Aorta (tissue), 5 donors: ENCODE data around the gene CCDC40. TPM values are rescaled to one million over a fixed set of nuclear protein-coding genes. Genes with fewer than 3 reads are reported as not detected.
A peak's percentile ranks its signal among the peaks of the same experiment; 100 is the strongest.
"Not testable (repeated sequence)": the region's sequence is repeated elsewhere in the genome, so short reads cannot be mapped to it uniquely, and the experiment has no call there.

ENCODE experiments used
- ATAC-seq: fragments of 200-7000 bp; cut with Tn5 transposase; one replicate; pipeline ENCODE4 v1.9.1; 2022; ENCODE audit warnings: moderate library complexity; ENCODE audit not compliant: low FRiP score
- DNase-seq, 2 donors: peaks; one replicate each; pipeline ENCODE4 v3.0.0-alpha.2; 2020
- H3K27ac ChIP-seq, 2 donors: one replicate each; pipeline ENCODE4 v1.5.1; 2013; ENCODE audit warnings: low read length in 2 of 2, mild to moderate bottlenecking in 2 of 2, moderate library complexity in 2 of 2, control low read depth in 1 of 2, inconsistent platforms in 1 of 2, low read depth in 1 of 2
- H3K27me3 ChIP-seq, 2 donors: one replicate each; pipeline ENCODE4 v1.6.1; 2013; ENCODE audit warnings: control low read depth in 1 of 2, low read length in 1 of 2, mild to moderate bottlenecking in 1 of 2, moderate library complexity in 1 of 2; ENCODE audit not compliant: insufficient read depth in 2 of 2, control insufficient read depth in 1 of 2
- H3K36me3 ChIP-seq, 2 donors: one replicate each; pipeline ENCODE4 v1.6.1; 2013; ENCODE audit warnings: control low read depth in 1 of 2, low read length in 1 of 2, mild to moderate bottlenecking in 1 of 2; ENCODE audit not compliant: insufficient read depth in 2 of 2, control insufficient read depth in 1 of 2
- H3K4me1 ChIP-seq, 2 donors: one replicate each; pipeline ENCODE4 v1.6.1; 2013; ENCODE audit warnings: low read length in 2 of 2, control low read depth in 1 of 2, mild to moderate bottlenecking in 1 of 2, moderate library complexity in 1 of 2; ENCODE audit not compliant: insufficient read depth in 2 of 2, control insufficient read depth in 1 of 2
- H3K4me3 ChIP-seq, 2 donors: one replicate each; pipeline ENCODE4 v1.5.1; 2013; ENCODE audit warnings: low read length in 2 of 2, control low read depth in 1 of 2, mild to moderate bottlenecking in 1 of 2
- H3K9me3 ChIP-seq: one replicate; pipeline ENCODE4 v1.6.1; 2013; ENCODE audit warnings: mild to moderate bottlenecking, low read length; ENCODE audit not compliant: control insufficient read depth
- WGBS, 2 donors: extraction: QIAGEN DNeasy Blood & Tissue Kit; methylation state at CpG; one replicate each; pipeline ENCODE4 v1.1.7; 2013; 5-methylcytosine and 5-hydroxymethylcytosine counted together
- intact Hi-C, 2 donors: fragments of 100-400 bp; cut with DNase I; formaldehyde crosslinking; loops; one replicate each; pipeline versions ENCODE4 v1.14.2 to v1.15.0; 2022
- polyA plus RNA-seq, 2 donors: library from polyadenylated mRNA; stranded (reverse); fragments of 200-250 nt; gene quantifications; one replicate each; pipeline ENCODE4 v1.2.3, GENCODE V29; 2013
- total RNA-seq, 2 donors: library from RNA; stranded (reverse); fragmentation: NEBNext Ultra II Directional; extraction: Animal tissue kit (Norgen Biotek cat#: 25700); gene quantifications; one replicate each; pipeline ENCODE4 v1.2.1, GENCODE V29; 2021
- donor health status: healthy with polysubstance abuse.
- donor health status: Bipolar disorder and iron deficiency.
- donor health status: DM: no; HTN: no; CAD: no.
- donor health status: DM: no; HTN: no; CAD: no.
- donor health status: DM: yes; HTN: yes; CAD: no.

The CCDC40 gene
- total and polyA plus RNA-seq, 4 donors, result 2.6 to 11.3 (median 5.1) TPM

- intact Hi-C loops, H3K4me1 ChIP-seq, H3K9me3 ChIP-seq, H3K27me3 ChIP-seq, H3K4me3 ChIP-seq, DNase-seq, H3K27ac ChIP-seq, H3K36me3 ChIP-seq, ATAC-seq: not testable (repeated sequence)
- 95 to 96% methylated on average over 10 of the region's 10 CpGs for WGBS, 2 donors
Measured at GRCh38 chr17:80046709-80047108, 10.3 kb downstream of the CCDC40 start.

GRCh38 chr17:80047176-80047575 is 10.7 kb downstream of the CCDC40 start:
- Histone ChIP-seq H3K9me3 (no peaks in the 10 kb centered on the region), H3K36me3 (no peaks in the 10 kb centered on the region), H3K4me3 (no peak overlapping the region), H3K27ac (no peak overlapping the region), H3K27me3 (no peaks in the 10 kb centered on the region), H3K4me1 (no peaks in the 10 kb centered on the region)
- intact Hi-C loops, result no loop called here
- ATAC-seq (no peak), DNase-seq (no peak)
- WGBS, 2 donors, result 92 to 95% methylated on average over 11 of the region's 11 CpGs

GRCh38 chr17:80049986-80050385 is 13.5 kb downstream of the CCDC40 start:
- Histone ChIP-seq H3K9me3 (no peaks in the 10 kb centered on the region), H3K36me3 (no peaks in the 10 kb centered on the region), H3K27ac (no peak overlapping the region), H3K4me3 (no peak overlapping the region), H3K27me3 (no peaks in the 10 kb centered on the region), H3K4me1 (no peaks in the 10 kb centered on the region)
- intact Hi-C loops, result no loop called here
- ATAC-seq (no peak), DNase-seq (no peak)
- 94 to 97% methylated on average over 21 of the region's 21 CpGs for WGBS, 2 donors

- intact Hi-C loops, result no loop called here
- ATAC-seq (no peak), DNase-seq (no peak)
- Histone ChIP-seq H3K27me3 (no peaks in the 10 kb centered on the region), H3K4me1 (no peaks in the 10 kb centered on the region), H3K36me3 (no peaks in the 10 kb centered on the region), H3K4me3 (no peak overlapping the region), H3K9me3 (no peaks in the 10 kb centered on the region), H3K27ac (no peak overlapping the region)
- 89 to 95% methylated on average over 16 of the region's 16 CpGs for WGBS, 2 donors
Measured at GRCh38 chr17:80050706-80051105, 14.3 kb downstream of the CCDC40 start.

GRCh38 chr17:80051681-80052080 is 15.2 kb downstream of the CCDC40 start:
- WGBS, 2 donors, result 93 to 95% methylated on average over 11 of the region's 11 CpGs
- no peaks in the 10 kb centered on the region for H3K9me3 ChIP-seq
- H3K36me3 ChIP-seq, result no peaks in the 10 kb centered on the region
- no peak for DNase-seq
- intact Hi-C loops, result no loop called here
- peak; percentile 48 for ATAC-seq
- H3K27ac ChIP-seq, result no peak overlapping the region
- no peaks in the 10 kb centered on the region for H3K27me3 ChIP-seq
- H3K4me1 ChIP-seq, result no peaks in the 10 kb centered on the region
- H3K4me3 ChIP-seq, result no peak overlapping the region

GRCh38 chr17:80053102-80053501 is 16.7 kb downstream of the CCDC40 start:
- 89 to 93% methylated on average over 10 of the region's 10 CpGs for WGBS, 2 donors
- no peak overlapping the region for H3K27ac ChIP-seq
- no peaks in the 10 kb centered on the region for H3K27me3 ChIP-seq
- H3K4me1 ChIP-seq, result no peaks in the 10 kb centered on the region
- intact Hi-C loops, result no loop called here
- no peak for DNase-seq
- no peak overlapping the region for H3K4me3 ChIP-seq
- no peaks in the 10 kb centered on the region for H3K9me3 ChIP-seq
- ATAC-seq, result no peak
- H3K36me3 ChIP-seq, result no peaks in the 10 kb centered on the region

GRCh38 chr17:80055597-80055996 is 19.2 kb downstream of the CCDC40 start:
- no peaks in the 10 kb centered on the region for H3K4me1 ChIP-seq
- ATAC-seq, result no peak

GRCh38 chr17:80058311-80058955 is 22.0 kb downstream of the CCDC40 start:
- DNase-seq (no peak), ATAC-seq (no peak)
- intact Hi-C loops, result no loop called here
- no peaks in the 10 kb centered on the region for H3K36me3 ChIP-seq
- no peaks in the 10 kb centered on the region for H3K4me1 ChIP-seq
- H3K27me3 ChIP-seq, result no peaks in the 10 kb centered on the region
- H3K4me3 ChIP-seq, result no peak overlapping the region
- WGBS, 2 donors, result 96% methylated on average over 28 of the region's 28 CpGs
- H3K27ac ChIP-seq, result no peak overlapping the region
- H3K9me3 ChIP-seq, result no peaks in the 10 kb centered on the region

More at GRCh38 chr17:80055597-80055996, 19.2 kb downstream of the CCDC40 start:
- H3K27ac ChIP-seq, result no peak overlapping the region
- H3K4me3 ChIP-seq, result no peak overlapping the region
- H3K36me3 ChIP-seq, result no peaks in the 10 kb centered on the region
- no peaks in the 10 kb centered on the region for H3K27me3 ChIP-seq
- no peak for DNase-seq
- H3K9me3 ChIP-seq, result no peaks in the 10 kb centered on the region
- intact Hi-C loops, result no loop called here
- 88 to 92% methylated on average over 9 of the region's 9 CpGs for WGBS, 2 donors

GRCh38 chr17:80060644-80061043 is 24.2 kb downstream of the CCDC40 start:
- Histone ChIP-seq H3K27ac (no peak overlapping the region), H3K27me3 (no peaks in the 10 kb centered on the region), H3K9me3 (no peaks in the 10 kb centered on the region), H3K36me3 (no peaks in the 10 kb centered on the region), H3K4me1 (no peaks in the 10 kb centered on the region), H3K4me3 (no peak overlapping the region)
- WGBS, 2 donors, result 12 to 18% methylated on average over 4 of the region's 4 CpGs
- DNase-seq (no peak), ATAC-seq (no peak)
- intact Hi-C loops, result no loop called here
